Hematopoietic multipotent progenitor cell treated with erythropoietin and hydrocortisone succinate and interleukin-3 and kit ligand, for 17 days (in vitro differentiated cells): ENCODE data around the gene AUTS2.
"Not testable (repeated sequence)": the region's sequence is repeated elsewhere in the genome, so short reads cannot be mapped to it uniquely, and the experiment has no call there.

ENCODE experiments used
- DNase-seq: peaks from one replicate; pipeline ENCODE4 v3.0.0-alpha.2; 2015; ENCODE audit warnings: low spot score

The AUTS2 gene

DNA sequence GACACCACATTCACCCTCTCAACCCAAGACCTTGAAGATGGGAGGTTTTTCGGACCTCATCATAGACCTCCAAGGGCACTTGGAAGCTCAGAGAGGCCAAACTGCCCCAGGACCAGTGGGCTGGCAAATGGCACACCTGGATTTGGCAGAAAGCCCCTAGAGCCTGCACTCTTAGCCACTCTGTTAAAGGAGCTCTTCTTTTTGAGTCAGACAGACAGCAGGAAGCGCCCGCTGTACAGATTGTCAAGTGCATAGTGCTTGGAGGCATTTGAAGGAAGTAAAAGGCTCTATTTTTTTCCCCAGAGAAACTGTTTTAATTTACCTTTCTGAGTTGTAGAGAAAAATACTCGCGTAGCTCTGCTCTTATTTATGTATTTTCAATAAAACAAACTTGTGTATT, 1125.1 kb downstream of the AUTS2 start:
- DNase-seq: no peak

DNA sequence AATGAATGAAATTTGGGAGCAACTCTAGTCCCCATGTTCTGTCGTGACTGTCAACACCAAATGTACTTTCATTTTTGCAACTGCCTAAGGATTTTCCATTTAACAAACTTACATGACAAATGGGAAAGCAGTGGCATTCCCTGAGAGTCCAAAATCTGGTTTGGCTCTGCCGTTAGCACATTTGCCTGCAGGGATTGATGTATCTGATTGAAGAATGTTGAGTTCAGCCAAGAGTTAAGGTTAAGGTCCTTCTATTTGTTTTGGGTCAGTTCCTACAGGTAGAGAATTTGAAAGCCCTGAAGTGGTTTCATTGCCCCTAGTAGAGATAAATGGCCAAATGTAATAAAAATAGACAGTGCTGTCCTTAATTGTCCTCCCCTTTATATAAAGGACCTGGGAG, 1127.2 kb downstream of the AUTS2 start:
- no peak for DNase-seq

DNA sequence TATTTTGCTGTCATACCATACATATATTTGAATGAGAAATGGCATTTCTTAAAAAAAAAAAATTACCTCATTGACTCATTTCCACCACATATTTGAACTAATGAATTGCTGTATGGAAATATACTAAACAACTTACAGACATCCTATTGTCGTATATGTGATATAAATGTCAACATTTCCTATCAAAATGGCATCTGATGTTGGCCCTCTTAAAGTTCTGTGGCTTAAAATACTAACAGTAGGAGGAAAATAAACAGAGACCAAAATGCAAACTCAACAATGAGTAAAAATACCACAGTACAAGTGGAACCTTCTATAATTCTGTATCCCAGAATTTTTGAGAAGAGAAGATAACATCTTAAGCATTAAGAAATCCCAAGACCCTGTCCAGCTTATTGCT, 1128.0 kb downstream of the AUTS2 start:
- DNase-seq: no peak

DNA sequence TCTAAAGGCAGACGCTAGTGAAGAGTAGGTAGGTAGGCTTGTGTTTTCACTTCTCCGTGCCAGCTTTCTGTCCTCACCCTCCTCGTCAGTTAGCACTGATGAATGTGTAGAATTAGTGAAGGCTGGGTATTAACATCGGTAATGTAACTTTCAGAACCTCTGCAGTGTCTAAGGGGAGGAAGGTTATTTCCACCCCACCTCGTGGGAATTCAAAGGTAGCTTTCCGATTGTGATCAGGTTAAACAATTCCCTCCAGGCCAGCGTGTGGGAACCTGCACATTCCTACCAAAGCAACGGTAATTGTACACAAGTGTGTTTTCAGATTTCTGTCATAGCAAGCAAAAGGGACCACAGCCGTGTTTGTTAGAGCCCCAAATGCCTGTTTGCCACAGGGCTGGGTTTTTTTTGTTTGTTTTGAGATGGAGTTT, 1128.7 kb downstream of the AUTS2 start:
- no peak for DNase-seq

DNA sequence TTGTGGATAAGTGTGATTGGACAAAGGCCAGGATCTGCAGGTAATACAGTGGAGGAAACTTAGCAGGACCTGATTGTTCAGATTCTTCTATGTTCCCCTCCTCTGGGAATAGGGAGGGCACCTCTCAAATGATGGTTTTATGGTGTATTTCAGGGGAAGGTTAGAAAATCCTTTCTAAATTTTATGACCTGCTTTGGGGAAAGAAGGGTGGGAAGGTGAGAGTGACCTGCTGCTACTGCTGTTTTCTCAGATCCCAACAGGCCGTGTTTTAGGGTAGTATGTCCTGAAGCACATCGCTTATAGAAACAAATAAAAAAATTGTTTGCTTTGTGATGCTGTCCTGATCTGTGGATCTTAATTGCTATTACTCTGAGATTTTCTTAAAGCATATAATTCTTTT, 1129.6 kb downstream of the AUTS2 start:
- no peak for DNase-seq

DNA sequence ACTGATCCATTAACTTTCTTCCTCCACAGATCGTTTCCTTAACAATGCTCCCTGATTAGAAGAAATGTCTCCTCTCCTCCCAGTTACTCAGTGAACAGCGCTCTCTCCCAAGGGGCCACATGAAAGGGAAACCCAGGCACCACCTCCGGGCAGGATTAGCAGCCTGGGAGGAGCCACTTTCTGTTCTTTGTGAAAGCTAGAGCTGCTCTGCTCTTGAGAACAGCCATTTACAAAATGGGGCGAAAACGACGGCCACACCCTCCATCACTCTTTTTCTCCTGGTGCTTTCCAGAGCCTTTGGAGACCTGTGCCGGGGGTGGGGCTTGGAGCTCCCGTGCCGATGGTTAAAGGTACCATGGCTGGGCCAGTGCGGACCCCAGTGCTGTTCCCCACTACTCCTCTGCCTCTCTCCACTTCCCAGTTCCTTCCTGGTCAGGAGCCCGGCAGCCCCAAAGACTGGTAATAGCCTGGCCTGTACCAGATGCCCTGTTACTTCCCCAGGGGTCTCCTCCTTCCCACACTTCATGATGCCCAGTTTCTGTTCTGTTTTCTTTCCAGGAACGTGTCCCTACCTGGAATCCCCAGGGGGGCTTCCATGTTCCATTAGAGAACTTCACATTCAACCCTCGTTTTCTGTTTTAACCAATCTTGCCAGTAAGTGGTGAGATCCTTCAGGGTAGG, 1130.7 kb downstream of the AUTS2 start:
- no peak for DNase-seq

DNA sequence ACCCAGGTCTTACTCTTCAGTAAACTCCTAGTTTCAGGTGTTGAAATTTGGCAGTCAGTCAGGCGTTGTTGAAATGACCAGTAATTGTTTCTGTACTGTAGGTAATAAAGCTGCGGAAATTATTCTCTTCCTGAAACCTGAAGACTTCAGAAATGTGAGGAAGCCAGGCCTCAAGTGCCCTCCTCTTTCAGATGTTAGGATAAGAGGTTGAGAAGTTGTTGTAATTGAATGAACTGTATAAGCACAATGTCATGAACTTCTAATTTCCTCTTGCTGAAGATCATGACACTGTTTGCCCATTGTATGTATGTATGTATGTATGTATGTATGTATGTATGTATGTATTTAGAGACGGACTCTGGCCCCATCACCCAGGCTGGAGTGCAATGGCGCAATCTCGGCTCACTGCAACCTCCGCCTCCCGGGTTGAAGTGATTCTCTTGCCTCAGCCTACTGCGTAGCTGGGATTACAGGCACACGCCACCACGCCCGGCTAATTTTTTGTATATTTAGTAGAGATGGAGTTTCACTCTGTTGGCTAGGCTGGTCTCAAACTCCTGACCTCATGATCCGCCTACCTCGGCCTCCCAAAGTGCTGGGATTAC, 1131.4 kb downstream of the AUTS2 start:
- DNase-seq: not testable (repeated sequence)

DNA sequence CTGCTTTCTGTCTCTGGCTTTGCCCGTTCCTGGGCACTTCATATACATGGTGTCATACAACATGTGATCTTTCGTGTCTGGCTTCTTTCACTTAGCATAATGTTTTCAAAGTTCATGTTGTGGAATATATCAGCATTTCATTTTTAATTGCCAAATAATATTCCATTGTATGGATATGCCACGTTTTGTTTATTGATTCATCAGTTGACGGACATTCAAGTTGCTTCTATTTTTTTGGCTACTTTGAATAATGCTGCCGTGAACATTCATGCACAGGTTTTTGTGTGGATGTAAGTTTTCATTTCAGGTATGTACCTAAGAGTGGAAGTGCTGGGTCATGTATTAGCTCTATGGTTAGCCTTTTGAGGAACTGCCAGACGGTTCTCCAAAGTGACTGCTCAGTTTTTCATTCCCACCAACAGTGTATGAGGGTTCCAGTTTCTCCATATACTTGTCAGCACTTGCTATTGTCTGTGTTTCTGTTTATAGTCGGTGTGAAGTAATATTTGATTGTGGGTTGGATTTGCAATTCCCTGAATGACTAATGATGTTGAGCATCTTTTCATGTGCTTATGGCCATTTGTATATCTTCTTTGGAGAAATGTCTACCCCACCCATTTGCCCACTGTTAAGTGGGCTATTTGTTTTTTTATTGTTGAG, 1132.3 kb downstream of the AUTS2 start:
- no peak for DNase-seq

DNA sequence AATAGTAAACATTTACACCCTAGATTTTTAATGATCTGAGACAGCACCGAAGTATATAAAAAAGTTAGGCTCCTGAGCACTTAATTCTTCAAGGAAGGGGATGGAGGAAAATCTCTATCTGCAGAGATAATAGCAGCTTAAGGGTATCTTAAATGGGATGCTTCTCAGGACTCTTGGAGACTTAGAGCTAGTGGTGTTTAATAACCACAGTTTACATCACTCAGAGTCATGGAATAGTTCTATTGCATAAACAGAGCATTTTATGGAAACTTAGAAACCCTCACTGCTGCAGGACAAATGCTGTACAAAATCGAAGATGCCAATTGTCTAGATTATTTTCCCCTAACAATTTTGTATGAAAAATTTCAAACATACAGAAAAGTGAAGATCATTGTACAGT, 1134.8 kb downstream of the AUTS2 start:
- DNase-seq: no peak

DNA sequence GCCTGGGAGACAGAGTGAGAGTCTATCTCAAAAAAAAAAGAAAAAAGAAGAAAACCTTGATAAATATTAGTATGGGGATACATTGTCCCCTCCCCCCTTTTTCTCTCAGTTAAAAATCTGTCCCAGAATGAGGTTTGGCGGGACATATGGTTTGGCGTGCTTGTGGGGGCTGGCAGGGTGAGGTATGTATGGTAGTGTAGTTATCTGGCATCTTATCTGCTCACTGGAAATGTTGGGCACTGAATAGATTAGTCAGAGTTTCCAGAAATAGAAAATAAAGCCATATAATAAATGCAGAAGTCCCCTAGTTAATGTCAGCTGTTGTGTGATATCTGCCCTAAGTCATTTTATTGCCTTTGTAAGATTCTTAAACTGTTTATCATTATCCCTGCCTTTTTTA, 1136.1 kb downstream of the AUTS2 start:
- DNase-seq: no peak

DNA sequence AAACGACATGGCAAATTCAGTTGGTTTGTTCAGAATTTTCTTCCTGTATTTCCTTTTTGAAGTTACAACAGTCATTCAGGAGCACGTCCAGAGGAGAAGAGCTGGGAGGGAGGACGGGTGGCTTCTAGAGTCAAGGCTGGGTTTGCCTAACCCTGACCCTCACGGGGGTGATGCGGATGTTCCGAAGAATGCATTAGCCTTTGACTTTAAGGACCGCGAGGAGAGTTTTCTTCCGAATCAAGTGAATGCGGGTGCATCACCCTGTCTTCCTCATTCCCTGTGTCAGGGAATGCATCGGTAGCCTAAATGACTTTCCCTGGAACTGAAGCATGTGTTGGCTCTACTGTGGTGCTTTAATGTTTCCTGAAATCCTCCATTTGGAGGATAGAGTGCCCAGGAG, 1137.0 kb downstream of the AUTS2 start:
- no peak for DNase-seq

DNA sequence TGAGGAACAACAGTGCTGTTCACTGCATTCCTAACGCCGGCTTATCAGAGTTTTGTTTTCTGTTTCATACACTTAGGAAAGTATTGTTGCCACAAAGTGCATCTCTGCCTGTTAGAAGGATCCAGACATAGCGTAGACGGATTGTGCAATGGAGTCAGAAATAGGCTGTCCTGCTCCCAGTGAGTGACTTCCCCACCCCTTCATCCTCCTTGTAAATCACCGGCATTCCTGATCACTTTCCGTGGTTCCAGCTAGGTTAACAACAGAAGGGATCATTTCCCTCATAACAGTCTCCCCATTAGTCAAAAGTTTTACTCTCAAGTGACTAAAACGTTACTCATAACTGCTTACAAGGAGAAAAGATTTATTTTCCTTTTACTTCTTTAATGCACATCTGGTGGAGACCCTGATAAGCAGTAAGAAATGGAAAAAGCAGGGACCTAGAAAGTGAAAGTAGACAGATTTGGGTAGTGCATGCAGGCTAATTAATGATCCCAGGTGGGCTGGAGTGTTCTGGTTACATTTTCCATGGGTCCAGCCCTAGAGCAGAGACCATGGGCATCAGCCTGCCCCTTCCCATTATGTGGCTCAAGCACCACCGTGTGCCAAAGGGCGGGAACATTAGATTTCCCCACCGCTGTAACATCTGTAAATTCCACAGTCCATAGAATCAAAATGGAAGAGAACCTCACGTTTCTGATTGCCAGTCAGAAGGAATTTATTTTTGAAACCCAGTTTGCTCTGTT, 1138.6 kb downstream of the AUTS2 start:
- no peak for DNase-seq

DNA sequence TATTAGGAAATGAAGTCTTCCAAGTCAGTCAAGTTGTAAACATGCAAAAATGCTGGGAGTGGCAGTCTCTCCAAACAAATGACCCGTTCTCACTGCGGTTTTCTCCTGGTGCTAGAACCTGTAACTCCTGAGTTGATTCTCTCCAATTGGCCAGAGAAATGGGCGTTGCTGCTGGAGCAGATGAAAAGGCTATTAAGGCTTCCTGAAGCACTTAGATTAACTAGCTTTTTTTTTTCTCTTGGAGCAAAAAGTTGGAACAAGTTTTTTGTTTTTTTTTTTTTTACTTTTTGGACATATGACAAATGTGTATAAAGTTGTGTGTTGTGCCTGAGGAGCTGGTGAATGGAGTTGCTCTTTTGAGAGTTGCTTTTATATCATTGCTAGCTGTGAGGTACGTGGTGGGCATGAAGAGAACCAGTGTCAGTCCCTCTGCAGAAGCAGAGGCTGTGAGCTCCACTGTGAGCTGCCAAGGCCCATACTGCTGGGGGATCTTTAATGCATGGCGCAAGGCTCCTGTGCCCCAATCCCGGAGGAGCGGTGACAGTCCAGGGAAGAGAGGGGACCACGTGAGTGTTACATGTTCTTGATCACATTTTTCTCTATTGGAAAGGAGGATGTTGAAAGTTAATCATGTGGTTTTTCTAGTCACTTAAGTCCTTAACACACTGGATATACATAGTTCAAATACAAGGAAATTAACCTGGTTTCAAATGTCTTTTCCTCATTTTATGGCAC, 1140.0 kb downstream of the AUTS2 start:
- no peak for DNase-seq

DNA sequence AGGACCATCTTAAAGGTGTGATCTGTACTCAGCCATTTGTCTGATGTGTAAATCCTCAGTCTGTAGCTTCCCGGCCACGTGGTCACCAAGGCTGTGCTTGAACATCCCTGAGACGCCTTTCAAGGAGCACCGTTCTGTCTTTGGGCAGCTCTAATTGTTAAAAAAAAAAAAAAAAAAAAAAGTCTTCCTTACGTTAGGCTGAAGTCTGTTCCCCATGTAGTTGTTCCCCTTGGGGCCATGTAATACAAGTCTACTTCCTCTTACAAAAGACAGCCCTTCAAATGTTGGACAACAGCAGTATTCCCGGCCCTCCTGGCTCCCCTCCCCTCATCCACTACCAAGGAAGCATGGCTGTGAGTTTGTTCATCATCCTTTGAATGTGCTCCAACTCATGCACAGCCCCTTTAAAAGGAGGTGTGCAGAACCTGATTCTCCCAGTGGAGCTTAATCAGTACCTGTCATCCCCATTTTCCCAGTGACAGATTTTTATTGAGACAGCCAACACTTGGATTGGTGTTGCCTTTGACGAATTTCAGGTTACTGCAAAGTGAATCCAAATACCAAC, 1141.5 kb downstream of the AUTS2 start:
- no peak for DNase-seq

DNA sequence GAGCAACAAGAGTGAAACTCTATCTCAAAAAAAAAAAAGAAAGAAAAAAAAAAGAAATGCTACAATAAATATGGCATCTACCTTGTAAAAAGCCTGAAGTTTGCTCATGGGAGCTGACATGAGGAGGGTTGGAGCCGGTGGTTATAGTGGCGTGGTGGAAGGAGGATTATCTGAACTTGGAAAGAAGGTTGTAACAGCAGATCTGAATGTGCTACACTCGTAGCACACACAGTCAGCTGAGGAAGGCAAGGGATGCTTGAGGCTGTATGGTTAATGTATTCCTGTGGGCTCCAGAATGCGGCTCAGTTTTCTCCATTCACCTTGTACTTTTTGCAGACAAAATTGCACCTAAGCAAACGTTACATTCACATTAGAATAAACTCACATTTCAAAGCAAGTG, 1143.4 kb downstream of the AUTS2 start:
- DNase-seq: no peak

DNA sequence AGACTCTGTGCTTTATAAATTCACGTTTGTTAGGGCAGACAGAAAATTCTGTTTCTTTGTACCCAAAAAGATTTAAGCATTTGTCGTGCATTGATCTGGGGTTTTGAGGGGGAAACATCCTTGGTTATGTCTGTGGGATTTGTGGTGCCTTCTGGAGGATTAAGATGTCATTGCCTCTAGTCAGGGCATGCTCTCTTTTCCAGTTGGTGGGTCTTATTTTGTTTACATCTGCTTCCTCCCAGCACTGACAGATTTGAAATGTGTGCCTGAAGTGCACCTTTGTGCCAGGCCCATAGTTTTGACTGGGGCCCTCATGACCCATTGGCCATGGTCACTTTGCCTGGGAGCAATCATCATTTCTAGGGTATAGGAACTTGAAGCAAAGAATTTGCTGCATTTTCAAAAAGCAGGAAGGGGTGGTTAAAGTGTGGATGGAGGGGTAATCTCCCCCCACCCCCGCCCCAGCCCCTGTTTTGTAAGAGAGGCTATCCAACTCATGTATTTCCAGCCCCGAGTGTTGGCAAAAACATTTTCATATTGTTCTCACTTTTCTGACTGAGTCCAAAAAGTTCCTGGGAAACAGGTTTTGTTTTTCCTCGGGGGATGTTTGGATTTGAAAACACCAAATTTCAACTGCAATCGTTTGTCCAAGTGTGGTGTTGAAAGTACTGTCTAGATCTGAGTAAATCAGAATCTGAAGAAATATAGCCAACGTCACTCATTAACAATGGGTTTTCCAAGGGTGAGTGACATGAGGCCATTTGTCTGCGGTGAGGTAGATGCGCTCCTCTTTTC, 1145.5 kb downstream of the AUTS2 start:
- DNase-seq: no peak

DNA sequence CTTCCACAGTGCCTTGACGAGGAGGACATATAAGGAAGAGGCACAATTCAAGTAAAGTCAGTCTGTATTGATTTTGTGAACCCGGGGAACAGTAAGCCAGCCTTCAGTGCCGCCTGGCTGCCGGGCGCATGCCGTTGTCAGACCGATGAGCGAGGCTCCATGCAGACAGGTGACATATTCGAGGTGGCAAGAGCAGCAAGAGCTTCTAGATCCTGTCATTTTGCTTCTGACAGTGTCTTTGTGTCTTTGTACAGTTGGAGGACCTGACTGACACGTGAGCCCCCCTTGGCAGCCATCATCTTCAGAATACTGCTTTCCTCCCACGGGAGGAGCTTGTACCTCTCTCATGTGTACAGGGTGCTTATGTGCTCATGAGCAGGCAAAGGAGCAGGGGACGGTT, 1146.2 kb downstream of the AUTS2 start:
- no peak for DNase-seq

DNA sequence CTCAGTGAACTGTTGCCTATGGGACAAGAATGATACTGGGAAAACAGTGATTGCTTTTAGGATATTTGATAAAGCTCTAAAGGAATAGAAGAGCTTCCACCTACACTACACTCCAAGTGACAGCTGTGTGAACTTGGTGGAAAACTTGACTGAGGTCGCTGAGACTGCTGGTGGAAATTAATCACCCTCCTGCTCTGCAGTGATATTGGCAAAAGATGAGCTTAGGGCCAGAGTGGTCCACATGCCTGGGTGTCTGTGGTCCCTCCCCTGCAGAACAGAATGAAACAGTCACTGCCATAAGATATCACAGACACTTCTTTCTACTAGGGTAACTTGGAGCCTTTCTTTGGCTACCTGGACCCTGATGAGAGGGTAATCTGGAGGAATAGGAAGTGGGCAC, 1151.6 kb downstream of the AUTS2 start:
- no peak for DNase-seq

DNA sequence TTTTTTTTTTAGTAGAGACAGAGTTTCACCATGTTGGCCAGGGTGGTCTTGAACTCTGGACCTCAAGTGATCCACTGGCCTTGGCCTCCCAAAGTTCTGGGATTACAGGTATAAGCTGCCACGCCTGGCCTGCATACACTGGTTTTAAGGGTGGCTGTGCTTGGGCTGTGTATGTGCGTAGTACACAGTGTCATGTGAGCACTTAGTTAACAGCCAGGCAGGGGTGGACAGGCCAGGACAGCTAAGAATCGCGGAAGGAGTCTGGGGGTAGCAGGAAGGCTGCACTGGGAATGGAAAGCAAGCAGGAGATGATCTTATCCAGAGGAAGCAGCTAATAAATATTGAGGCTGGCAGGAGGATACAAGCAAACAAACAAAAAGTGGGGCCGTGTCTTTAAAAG, 1153.6 kb downstream of the AUTS2 start:
- DNase-seq: no peak

DNA sequence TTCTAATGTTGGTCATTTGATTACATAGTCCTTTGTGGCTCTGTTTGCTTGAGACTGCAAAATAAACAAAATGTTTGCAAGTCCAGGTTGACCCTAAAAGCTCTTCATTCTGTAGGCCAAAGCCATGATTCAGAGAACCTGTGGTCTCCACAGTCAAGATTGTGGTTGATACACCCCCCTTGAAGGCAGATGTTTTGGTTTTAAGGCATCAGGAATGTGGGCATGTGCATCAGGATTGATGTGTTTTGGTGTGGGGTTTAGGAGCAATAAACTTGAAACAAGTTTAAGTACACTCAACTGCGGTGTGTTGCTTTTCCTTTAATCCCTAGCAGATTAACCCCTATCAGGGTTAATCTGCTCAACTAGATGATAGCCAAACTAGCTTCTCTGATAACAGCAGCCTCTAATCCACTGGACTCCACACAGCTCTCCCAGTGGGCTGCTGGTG, 1154.5 kb downstream of the AUTS2 start:
- DNase-seq: no peak

DNA sequence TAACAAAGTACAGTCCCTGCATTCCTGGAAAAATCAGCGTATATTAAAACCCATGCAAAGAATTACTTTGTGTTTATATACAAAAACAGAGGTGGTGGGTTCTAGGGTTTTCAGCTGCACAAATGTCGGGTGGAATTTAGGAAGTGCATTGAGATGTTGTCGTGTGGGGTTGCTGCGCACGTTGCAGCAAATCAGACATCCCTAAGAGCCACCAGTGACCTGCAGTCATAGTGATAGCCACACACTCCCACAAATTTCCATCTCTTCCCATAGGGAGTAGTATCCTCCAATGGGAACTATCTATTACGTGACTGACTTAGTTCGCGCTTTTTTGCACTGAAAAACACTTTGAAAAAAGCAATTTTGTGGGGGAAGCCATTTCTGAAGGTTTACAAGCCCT, 1158.5 kb downstream of the AUTS2 start:
- no peak for DNase-seq
